ENCODE results near the gene ARHGAP33. TPM values are rescaled to one million over a fixed set of nuclear protein-coding genes. Genes with fewer than 3 reads are reported as not detected.

Gene ARHGAP33
- total and polyA plus RNA-seq, 2 of the 8 experiments (the other 6 are each of a cell fraction or from before 2014, with no cell fraction given): 6.5 to 25.2 TPM

DNA sequence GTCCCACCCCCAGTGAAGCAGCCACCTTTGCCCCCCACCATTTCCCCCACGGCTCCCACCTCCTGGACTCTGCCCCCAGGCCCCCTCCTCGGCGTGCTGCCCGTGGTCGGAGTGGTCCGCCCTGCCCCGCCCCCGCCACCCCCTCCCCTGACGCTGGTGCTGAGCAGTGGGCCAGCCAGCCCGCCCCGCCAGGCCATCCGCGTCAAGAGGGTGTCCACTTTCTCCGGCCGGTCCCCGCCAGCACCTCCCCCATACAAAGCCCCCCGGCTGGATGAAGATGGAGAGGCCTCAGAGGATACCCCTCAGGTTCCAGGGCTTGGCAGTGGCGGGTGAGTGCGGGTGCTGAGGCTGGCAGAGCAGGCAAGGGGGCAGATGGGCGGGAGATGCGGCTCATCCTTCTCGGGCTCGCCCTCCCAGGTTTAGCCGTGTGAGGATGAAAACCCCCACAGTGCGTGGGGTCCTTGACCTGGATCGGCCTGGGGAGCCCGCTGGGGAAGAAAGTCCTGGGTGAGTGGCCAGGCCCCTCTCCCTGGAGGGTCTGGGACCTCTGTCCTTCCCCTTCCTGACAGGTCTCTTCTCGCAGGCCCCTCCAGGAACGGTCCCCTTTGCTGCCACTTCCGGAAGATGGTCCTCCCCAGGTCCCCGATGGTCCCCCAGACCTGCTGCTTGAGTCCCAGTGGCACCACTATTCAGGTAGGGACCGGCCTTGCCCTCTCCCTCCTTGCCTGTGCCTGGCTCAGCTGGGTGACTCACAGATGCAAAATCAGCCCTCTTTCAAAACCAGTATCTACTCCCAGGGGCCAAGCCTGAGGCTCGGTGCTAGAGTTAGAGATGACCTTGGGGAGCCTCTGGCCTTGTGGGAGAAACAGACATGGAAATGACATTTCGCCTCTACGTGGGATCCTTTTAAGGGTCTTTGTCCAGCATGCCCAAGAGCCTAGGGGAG lies 41.9 kb upstream of the ARHGAP33 start (continued):
- TF ChIP-seq CHD7 (IDR thresholded peaks at IDR 0.05; ENCODE audit: insufficient replicate concordance, low read length) (no peak), SIRT6 (IDR thresholded peaks at IDR 0.05; ENCODE audit: low read length) (no peak), SP4 (IDR thresholded peaks at IDR 0.05; ENCODE audit: low read length) (no peak), TBP (IDR thresholded peaks at IDR 0.05; ENCODE audit: low read depth, low read length) (no peak), RNF2 (IDR thresholded peaks at IDR 0.05; ENCODE audit: borderline replicate concordance, low read depth, low read length, missing control alignments, poor library complexity, severe bottlenecking) (no peak)
